Right cardiac atrium (tissue), 5 donors: Measurements from ENCODE around the gene SUFU. TPM values are rescaled to one million over a fixed set of nuclear protein-coding genes. Genes with fewer than 3 reads are reported as not detected.

ENCODE experiments used
- ATAC-seq, 2 donors: fragments of 200-7000 bp; cut with Tn5 transposase; one replicate each; pipeline versions ENCODE4 v1.8.0 to v1.9.1; 2020; ENCODE audit warnings: moderate library complexity in 2 of 2, mild to moderate bottlenecking in 1 of 2
- DNase-seq, 3 donors: peaks; one replicate each; pipeline ENCODE4 v3.0.0-alpha.2; 2020
- H3K27ac ChIP-seq: one replicate; pipeline ENCODE4 v1.5.1; 2013; ENCODE audit warnings: mild to moderate bottlenecking, low read length, control low read depth, moderate library complexity
- H3K27me3 ChIP-seq: one replicate; pipeline ENCODE4 v1.6.1; 2013; ENCODE audit not compliant: control insufficient read depth, insufficient read depth
- H3K4me1 ChIP-seq: one replicate; pipeline ENCODE4 v1.6.1; 2013; ENCODE audit warnings: low read length; ENCODE audit not compliant: control insufficient read depth, insufficient read depth
- H3K4me3 ChIP-seq: one replicate; pipeline ENCODE4 v1.5.1; 2013; ENCODE audit warnings: low read length, control low read depth
- H3K9me3 ChIP-seq: one replicate; pipeline ENCODE4 v1.6.1; 2013; ENCODE audit warnings: low read length; ENCODE audit not compliant: control insufficient read depth
- WGBS: extraction: QIAGEN DNeasy Blood & Tissue Kit; methylation state at CpG from one replicate; pipeline ENCODE4 v1.1.7; 2013; 5-methylcytosine and 5-hydroxymethylcytosine counted together
- intact Hi-C, 4 donors: fragments of 100-400 bp; cut with DNase I; formaldehyde crosslinking; loops; one replicate each; pipeline versions ENCODE4 v1.11.0 to v1.14.0; 2022 to 2023
- polyA plus RNA-seq: library from polyadenylated mRNA; stranded (reverse); fragments of 200-250 nt; gene quantifications from one replicate; pipeline ENCODE4 v1.2.3, GENCODE V29; 2013
- total RNA-seq, 4 donors: library from RNA; stranded (reverse); fragmentation: NEBNext Ultra II Directional; extraction: Animal tissue kit (Norgen Biotek cat#: 25700); gene quantifications; one replicate each; pipeline ENCODE4 v1.2.1, GENCODE V29; 2021
- donor health status: healthy with polysubstance abuse.
- donor health status: DM: no; HTN: yes; CAD: no.
- donor health status: DM: no; HTN: no; CAD: no.
- donor health status: DM: no; HTN: yes; CAD: no; lungs with severe emphysema.
- donor health status: DM: yes; HTN: yes; CAD: no.

Gene SUFU
- total and polyA plus RNA-seq, 5 donors, result 6.7 to 11.8 (median 11.4) TPM

DNA sequence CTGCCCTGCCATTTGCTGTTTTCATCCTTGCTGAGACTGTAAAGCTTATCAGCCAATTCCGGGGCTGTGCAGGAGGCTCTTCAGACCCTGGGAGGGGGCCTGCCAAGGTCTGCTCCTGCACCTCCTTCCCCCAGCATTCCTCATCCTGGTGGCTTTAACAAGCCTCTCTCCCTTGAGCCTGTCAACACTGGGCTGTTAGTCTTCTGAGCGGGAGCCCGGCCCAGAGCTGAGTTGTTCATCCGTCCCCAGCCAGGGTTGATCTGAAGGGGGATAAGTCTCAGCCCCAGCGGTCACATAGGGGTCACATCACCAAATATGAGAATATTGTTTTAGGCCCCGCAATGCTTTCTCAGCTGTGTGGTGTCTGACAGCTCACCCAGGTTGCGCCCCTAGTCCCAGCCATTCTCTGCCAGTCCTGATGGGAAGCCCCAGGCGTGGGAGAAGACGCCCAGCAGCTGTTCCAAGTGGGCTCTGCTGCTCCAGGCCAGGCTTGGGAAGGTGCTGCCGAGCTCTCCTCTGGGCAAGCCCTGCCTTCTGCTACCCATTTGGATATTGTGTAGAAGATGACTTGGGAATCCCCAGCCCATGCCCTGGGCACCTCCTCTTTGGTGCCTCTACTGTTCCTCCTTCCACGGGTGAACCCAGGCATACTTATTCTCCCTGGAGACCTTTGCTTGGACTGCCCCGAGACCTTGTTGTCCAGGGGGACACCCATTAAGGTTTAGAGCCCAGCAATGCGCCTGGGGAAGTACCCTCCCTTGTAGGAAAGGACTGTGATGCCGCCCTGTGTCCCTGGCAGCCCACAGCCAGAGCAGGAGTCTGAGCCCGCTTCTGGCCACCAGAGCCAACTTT is 117.0 kb downstream of the SUFU start:
- intact Hi-C loops, result no loop called here
- H3K27me3 ChIP-seq, result no peaks in the 10 kb centered on the region
- ATAC-seq (peak; percentile 56), DNase-seq (peak; percentile 60 to 89 (median 85))
- H3K4me1 ChIP-seq, result peaks cover 45% of the 10 kb centered on the region
- no peaks in the 10 kb centered on the region for H3K9me3 ChIP-seq
- no peak overlapping the region for H3K4me3 ChIP-seq
- H3K27ac ChIP-seq, result peak overlapping the region; percentile 94
- WGBS, result 46% methylated on average over 15 of the region's 15 CpGs

DNA sequence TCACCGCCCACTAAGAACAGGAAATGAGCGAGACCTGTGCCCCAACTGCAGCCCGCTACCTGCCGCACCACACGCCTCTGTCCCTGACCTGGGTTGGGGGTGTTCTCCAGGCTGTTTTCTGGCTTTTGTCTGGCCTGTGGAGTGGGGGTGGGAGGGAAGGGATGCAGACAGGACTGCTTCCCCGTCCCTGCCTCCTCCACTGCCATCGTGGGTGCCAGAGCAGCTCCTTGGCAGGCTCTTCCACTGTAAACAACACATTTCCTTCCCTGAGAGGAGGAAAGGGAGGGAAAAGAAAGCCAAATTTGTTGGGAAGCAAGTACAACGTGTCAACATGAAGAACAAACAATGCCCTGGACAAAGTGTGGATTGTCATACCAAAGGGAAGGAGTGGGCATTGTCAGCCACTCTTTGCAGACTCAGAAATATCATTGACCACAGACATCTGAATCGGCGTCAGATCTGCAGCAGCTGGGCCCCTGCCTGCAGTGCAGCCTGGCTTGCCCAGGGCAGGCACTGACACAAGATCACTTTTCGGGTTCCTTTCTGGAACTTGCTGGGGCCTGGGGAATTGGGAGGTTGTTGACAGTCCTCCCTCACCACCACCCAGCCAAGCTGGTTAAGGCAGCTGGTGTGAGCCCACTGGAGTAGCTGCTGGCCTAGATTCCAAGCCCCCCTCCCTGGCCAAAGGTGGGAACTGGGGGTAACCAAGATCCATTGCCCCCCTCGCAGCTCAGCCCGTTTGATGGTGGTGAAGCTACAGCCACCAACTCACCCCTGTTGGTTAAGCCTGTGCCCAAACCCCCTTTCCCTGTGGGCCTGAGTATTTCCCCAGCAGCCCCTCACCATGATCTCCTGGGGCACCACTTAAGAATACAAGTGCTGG is 117.9 kb downstream of the SUFU start:
- WGBS, result 38% methylated on average over 13 of the region's 13 CpGs
- H3K4me3 ChIP-seq, result no peak overlapping the region
- no peaks in the 10 kb centered on the region for H3K9me3 ChIP-seq
- H3K27ac ChIP-seq, result peak overlapping the region; percentile 94
- intact Hi-C loops, result no loop called here
- peak; percentile 28 to 67 (median 64) for DNase-seq
- H3K4me1 ChIP-seq, result peaks cover 52% of the 10 kb centered on the region
- no peaks in the 10 kb centered on the region for H3K27me3 ChIP-seq
- peak in 1 of 2 donors; percentile 1 for ATAC-seq

DNA sequence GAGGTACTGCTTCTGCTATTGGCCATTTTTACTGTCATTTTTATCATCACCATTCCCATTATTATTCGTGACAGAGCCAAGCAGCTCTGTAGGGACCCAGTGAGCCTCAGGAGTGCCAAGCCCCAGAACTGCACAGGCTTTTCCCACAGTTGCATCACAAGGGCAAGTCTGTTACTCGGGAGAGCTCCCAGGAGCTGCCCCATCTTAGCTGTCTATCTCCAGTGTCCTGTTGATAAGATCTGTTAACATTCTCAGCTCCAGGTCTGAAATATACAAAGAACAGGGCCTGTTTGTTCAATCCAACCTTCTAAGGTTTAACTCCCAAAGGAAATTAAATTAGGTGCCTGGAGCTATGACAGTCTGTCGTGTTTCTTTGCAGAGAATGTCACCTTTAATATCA is 120.3 kb downstream of the SUFU start:
- ATAC-seq (no peak), DNase-seq (peak; percentile 9 to 45 (median 31))
- intact Hi-C loops, result no loop called here
- no peaks in the 10 kb centered on the region for H3K27me3 ChIP-seq
- no peak overlapping the region for H3K27ac ChIP-seq
- H3K4me3 ChIP-seq, result no peak overlapping the region
- no peaks in the 10 kb centered on the region for H3K9me3 ChIP-seq
- H3K4me1 ChIP-seq, result peaks cover 60% of the 10 kb centered on the region
- WGBS, result 77% methylated on average over 3 of the region's 3 CpGs

DNA sequence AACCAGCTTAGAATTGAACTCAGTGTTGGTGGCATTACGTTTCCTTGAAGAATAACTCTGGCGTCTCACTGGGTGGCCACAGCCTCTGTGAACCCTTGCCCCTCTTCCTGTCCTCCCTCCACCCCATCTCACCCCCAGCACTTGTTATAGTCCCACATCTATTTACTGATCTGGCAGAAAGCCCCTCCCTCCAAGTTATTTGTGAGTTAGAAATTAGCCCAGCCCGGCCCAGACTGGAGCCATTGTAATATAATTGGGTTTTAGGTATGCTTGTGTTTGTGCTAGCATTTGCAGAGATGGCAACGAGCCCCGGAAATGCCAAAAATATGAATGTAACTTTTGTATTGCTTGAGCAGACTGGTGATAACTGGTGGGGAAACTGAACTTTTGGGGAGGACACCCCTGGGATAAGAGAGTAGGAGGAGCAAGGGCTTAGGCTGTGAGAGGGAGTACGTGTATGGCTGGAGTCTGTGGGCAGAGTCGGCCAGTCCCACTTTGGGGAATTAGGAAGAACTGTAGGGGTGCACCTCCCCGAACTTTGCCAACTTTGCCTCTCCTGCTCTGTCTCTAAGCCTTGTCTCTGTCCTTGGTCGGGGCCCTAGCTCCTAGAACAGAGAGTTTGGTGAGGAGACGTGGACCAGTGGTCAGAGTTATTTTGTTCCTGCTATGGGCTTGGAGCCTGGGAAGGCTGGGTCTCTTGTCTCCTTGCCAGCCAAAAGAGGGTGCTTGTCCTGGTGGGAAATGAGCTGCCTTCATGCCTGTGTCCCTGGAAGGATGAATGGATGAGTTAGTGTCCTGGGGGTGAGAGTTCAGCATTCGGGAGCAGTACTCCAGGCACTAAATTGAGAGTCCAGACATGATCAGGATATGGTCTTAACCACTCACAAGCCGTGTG is 121.2 kb downstream of the SUFU start:
- Histone ChIP-seq H3K9me3 (no peaks in the 10 kb centered on the region), H3K27ac (no peak overlapping the region), H3K4me1 (peaks cover 52% of the 10 kb centered on the region), H3K27me3 (no peaks in the 10 kb centered on the region), H3K4me3 (no peak overlapping the region)
- DNase-seq (peak in 2 of 3 donors; percentile 38 to 54), ATAC-seq (no peak)
- WGBS, result 67% methylated on average over 12 of the region's 12 CpGs
- intact Hi-C loops, result no loop called here

DNA sequence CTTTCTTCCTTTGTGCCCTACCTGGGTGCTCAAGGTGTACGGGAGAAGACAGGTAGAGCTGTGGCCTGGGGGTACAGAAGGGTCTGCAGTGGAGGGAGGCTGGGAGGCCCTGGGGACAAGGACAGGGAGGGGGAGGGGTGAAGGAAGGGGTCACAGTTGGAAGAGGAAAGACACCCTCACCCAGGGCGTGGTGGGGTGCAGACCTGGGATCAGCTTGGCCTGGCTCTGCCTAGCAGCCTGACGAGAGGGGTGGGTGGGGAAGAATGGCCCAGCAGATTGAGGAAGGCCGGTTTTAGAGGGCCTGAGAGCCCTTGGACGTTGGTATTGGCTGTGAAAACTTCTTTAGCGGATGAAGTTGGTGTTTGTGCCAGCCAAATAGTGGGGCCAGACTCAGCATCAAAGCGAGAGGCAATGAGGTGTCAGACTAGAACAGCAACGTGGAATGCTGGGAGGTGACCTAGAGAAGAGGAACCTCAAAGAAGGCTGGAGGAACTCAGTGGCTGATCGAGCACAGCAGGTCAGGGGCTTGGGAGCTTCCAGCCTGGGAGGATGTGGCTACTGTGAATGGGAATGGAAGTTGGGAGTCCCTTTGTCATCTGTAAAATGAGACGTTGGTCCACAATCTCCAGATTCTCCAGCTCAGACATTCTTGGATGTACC is 122.4 kb downstream of the SUFU start:
- Histone ChIP-seq H3K4me1 (peaks cover 42% of the 10 kb centered on the region), H3K27me3 (no peaks in the 10 kb centered on the region), H3K4me3 (no peak overlapping the region), H3K9me3 (no peaks in the 10 kb centered on the region), H3K27ac (peak overlapping the region; percentile 50)
- intact Hi-C loops, result no loop called here
- 61% methylated on average over 10 of the region's 10 CpGs for WGBS
- ATAC-seq, result no peak
- DNase-seq, result peak; percentile 12 to 58 (median 20)

DNA sequence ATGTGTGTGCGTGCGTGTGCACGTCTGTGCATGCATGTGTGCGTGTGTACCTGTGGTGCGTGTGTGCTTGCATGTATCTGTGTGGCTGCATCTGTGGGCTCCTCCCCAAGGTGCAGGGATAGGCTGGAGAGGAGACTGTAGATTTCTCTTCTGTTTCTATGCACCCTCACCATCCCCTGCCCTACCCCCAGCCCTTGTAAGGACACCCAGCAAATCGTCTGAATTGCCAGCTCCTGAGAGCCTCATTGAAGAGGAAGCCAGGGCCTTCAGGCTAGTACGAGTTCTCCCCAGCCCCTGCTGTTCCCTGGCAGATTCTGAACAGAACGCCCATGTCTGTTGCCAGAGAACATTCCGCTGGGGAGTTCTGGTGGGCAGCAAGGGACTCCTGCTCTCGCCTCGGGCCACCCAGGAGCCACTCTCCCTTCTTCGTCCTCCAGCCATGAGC is 123.5 kb downstream of the SUFU start:
- WGBS, result 53% methylated on average over 12 of the region's 12 CpGs
- H3K4me3 ChIP-seq, result no peak overlapping the region
- DNase-seq (peak in 2 of 3 donors; percentile 20 to 64), ATAC-seq (peak in 1 of 2 donors; percentile 2)
- H3K9me3 ChIP-seq, result no peaks in the 10 kb centered on the region
- intact Hi-C loops, result no loop called here
- no peaks in the 10 kb centered on the region for H3K27me3 ChIP-seq
- H3K27ac ChIP-seq, result peak overlapping the region; percentile 82
- H3K4me1 ChIP-seq, result peaks cover 39% of the 10 kb centered on the region

DNA sequence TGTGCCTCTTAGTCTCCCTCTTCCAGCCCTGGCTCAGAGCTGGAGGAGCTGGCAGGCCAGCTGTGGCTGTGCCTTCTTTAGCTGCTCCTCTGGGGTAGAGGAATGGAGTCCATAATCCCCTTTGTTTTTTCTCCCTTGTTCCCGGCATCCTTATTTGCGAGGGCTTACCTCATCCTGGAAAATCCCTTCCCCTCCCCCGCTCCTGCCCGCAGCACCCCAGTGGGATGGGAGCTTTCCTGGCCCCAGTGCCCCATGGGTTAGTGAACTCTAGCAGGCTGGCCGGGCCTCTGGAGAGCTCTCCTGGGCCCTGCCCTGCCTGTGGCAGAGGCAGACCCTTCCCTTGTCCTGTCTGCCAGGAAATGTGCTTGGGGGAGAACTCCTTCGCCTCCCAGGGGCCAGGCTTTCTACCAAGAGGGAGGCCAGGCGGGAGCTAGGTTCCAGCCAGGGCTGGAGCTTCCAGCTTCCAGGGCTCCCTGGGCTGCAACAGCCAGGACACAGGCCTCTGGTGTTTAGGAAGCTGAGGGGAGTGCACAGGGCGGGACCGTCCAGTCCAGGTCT is 124.0 kb downstream of the SUFU start:
- Histone ChIP-seq H3K27ac (peak overlapping the region; percentile 82), H3K4me1 (peaks cover 43% of the 10 kb centered on the region), H3K27me3 (no peaks in the 10 kb centered on the region), H3K4me3 (no peak overlapping the region), H3K9me3 (no peaks in the 10 kb centered on the region)
- peak; percentile 65 to 86 (median 84) for DNase-seq
- ATAC-seq, result peak; percentile 57 to 60
- WGBS, result 36% methylated on average over 9 of the region's 9 CpGs
- intact Hi-C loops, result no loop called here

DNA sequence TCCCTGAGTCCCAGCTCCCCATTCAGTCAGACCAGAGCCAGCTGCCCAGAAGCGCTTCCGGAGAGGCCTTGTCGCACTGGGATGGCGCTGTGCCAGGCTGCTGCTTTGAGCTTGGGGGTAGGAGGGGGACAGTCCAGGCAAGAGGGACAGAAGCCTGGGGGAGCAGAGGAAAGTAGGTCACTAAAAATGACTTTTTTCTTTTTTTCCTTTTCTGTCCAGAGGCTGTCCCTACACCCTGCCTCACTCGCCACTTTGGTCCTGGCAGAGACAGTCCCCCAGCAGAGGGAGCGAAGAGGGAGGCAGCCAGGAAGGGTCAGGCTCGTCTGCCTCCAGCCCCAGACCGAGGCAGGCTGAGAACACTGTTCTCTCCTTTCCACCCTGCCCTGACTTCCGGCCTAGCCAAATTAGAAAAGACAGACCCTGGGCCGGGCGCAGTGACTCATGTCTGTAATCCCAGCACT is 124.7 kb downstream of the SUFU start:
- peak; percentile 82 to 94 (median 92) for DNase-seq
- Histone ChIP-seq H3K4me3 (no peak overlapping the region), H3K27ac (peak overlapping the region; percentile 82), H3K4me1 (peaks cover 45% of the 10 kb centered on the region), H3K27me3 (no peaks in the 10 kb centered on the region), H3K9me3 (no peaks in the 10 kb centered on the region)
- 18% methylated on average over 11 of the region's 11 CpGs for WGBS
- peak; percentile 47 to 53 for ATAC-seq
- intact Hi-C loops, result no loop called here

DNA sequence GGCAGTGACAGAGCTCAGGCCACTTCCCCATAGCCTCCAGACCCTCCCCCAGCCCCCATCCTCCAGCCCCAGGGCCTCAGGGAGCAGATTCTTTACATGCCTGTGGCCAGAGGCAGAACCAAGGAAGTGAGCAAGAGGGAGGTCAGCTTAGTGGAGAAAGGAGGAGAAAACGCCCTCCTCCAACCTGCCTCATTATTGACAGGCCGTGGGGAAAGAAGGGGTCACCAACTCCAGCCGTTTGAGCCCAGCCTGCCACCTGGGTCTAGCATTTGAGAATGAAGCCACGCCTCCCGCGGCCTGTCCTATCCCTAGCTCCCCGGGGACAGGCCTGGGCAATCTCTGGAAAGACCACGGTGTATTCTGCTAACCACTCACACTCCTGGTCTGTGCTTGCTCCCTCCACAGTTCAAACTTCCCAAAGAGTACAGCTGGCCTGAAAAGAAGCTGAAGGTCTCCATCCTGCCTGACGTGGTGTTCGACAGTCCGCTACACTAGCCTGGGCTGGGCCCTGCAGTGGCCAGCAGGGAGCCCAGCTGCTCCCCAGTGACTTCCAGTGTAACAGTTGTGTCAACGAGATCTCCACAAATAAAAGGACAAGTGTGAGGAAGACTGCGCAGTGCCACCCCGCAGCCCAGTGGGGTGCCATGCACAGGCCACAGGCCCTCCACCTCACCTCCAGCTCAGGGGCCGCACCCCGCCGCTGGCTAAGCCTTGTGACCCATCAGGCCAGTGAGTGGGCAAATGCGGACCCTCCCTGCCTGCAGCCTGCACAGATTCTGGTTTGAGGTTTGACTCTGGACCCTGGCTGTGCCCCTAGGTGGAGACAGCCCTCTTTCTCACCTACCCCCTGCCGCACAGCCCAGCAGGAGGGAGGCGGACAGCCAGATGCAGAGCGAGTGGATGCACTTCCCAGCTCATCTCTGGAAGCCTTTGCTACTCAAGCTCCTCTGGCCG is 126.2 kb downstream of the SUFU start:
- H3K4me1 ChIP-seq, result peaks cover 49% of the 10 kb centered on the region

More for the DNA sequence above, 126.2 kb downstream of the SUFU start:
- peak overlapping the region; percentile 40 for H3K27ac ChIP-seq
- no peak overlapping the region for H3K4me3 ChIP-seq
- intact Hi-C loops, result no loop called here
- no peaks in the 10 kb centered on the region for H3K27me3 ChIP-seq
- DNase-seq (peak; percentile 36 to 73 (median 61)), ATAC-seq (no peak)
- WGBS, result 66% methylated on average over 22 of the region's 22 CpGs
- H3K9me3 ChIP-seq, result no peaks in the 10 kb centered on the region
